ENCODE measurements around the gene AOPEP. TPM values are rescaled to one million over a fixed set of nuclear protein-coding genes. Genes with fewer than 3 reads are reported as not detected.

AOPEP gene
- total RNA-seq, 4 donors from 2014 or later, result 305 to 458 (median 419) TPM

- TF ChIP-seq POLR2A (IDR thresholded peaks at IDR 0.05; ENCODE audit: low read depth), result no peak
- TF ChIP-seq POLR2AphosphoS5 (IDR thresholded peaks at IDR 0.05), result no peak
- TF ChIP-seq CTCF (IDR thresholded peaks at IDR 0.05), result no peak
- TF ChIP-seq EP300 (IDR thresholded peaks at IDR 0.05), result no peak
- H3K4me1 ChIP-seq, result peaks cover 10 to 45% (median 27%) of the 10 kb centered on the region in 4 donors
- peak overlapping the region; percentile 40 to 59 (median 54) for H3K27ac ChIP-seq (replicated peaks in 1 of 4)
- no peaks in the 10 kb centered on the region for H3K27me3 ChIP-seq
- WGBS, result 77% methylated on average over 9 of the region's 9 CpGs
- H3K4me3 ChIP-seq, result peak overlapping the region in 1 of 4 donors; percentile 8
- H3K36me3 ChIP-seq, result peaks cover 0 to 8% (median 0%) of the 10 kb centered on the region in 4 donors
- intact Hi-C loops (cut with DNase I), result loop anchor here (5.0 kb wide), 1 partner anchor 68 kb away; no protein-coding TSS in a partner anchor
- no peaks in the 10 kb centered on the region for H3K9me3 ChIP-seq
- DNase-seq (ENCODE audit: extremely low spot score), result no peak
Measured at GRCh38 chr9:94799578-94800264, 73.2 kb downstream of the AOPEP start.

GRCh38 chr9:94800424-94801117 lies 74.1 kb downstream of the AOPEP start:
- peak overlapping the region; percentile 23 to 59 (median 54) for H3K27ac ChIP-seq (replicated peaks in 1 of 4)
- H3K9me3 ChIP-seq, result no peaks in the 10 kb centered on the region
- H3K27me3 ChIP-seq, result no peaks in the 10 kb centered on the region
- no peak overlapping the region for H3K4me3 ChIP-seq
- H3K4me1 ChIP-seq, result peaks cover 18 to 54% (median 35%) of the 10 kb centered on the region in 4 donors
- no peak for DNase-seq (ENCODE audit: extremely low spot score)
- 90% methylated on average over 8 of the region's 8 CpGs for WGBS
- TF ChIP-seq POLR2AphosphoS5 (IDR thresholded peaks at IDR 0.05) (peak; percentile 41 to 56), CTCF (IDR thresholded peaks at IDR 0.05) (no peak)
- intact Hi-C loops (cut with DNase I), result loop anchor here (5.0 kb wide), 1 partner anchor 67 kb away; no protein-coding TSS in a partner anchor
- peaks cover 0 to 8% (median 0%) of the 10 kb centered on the region in 4 donors for H3K36me3 ChIP-seq

GRCh38 chr9:94801234-94801633 lies 74.7 kb downstream of the AOPEP start:
- 70% methylated on average over 1 of the region's 1 CpG for WGBS
- Histone ChIP-seq H3K4me1 (peaks cover 24 to 60% (median 42%) of the 10 kb centered on the region in 4 donors), H3K27me3 (no peaks in the 10 kb centered on the region), H3K9me3 (no peaks in the 10 kb centered on the region), H3K4me3 (no peak overlapping the region), H3K36me3 (peaks cover 0 to 8% (median 0%) of the 10 kb centered on the region in 4 donors), H3K27ac (replicated peaks in 1 of 4) (peak overlapping the region; percentile 23 to 59 (median 54))
- TF ChIP-seq EP300 (IDR thresholded peaks at IDR 0.05) (no peak), POLR2AphosphoS5 (IDR thresholded peaks at IDR 0.05) (no peak), POLR2A (IDR thresholded peaks at IDR 0.05; ENCODE audit: low read depth) (no peak), CTCF (IDR thresholded peaks at IDR 0.05) (no peak)
- no peak for DNase-seq (ENCODE audit: extremely low spot score)
- intact Hi-C loops (cut with DNase I), result loop anchor here (5.0 kb wide), 1 partner anchor 66 kb away; no protein-coding TSS in a partner anchor

GRCh38 chr9:94801681-94802080 lies 75.2 kb downstream of the AOPEP start:
- H3K4me1 ChIP-seq, result peaks cover 29 to 65% (median 45%) of the 10 kb centered on the region in 4 donors
- intact Hi-C loops (cut with DNase I), result loop anchor here (5.0 kb wide), 1 partner anchor 66 kb away; no protein-coding TSS in a partner anchor
- H3K4me3 ChIP-seq, result no peak overlapping the region
- no peak for TF ChIP-seq POLR2AphosphoS5 (IDR thresholded peaks at IDR 0.05)
- no peak for TF ChIP-seq POLR2A (IDR thresholded peaks at IDR 0.05; ENCODE audit: low read depth)
- no peak for TF ChIP-seq EP300 (IDR thresholded peaks at IDR 0.05)
- TF ChIP-seq CTCF (IDR thresholded peaks at IDR 0.05), result no peak
- no peaks in the 10 kb centered on the region for H3K9me3 ChIP-seq
- H3K27ac ChIP-seq (replicated peaks in 1 of 4), result peak overlapping the region in 2 of 4 donors; percentile 23 to 59
- peaks cover 0 to 8% (median 0%) of the 10 kb centered on the region in 4 donors for H3K36me3 ChIP-seq
- DNase-seq (ENCODE audit: extremely low spot score), result no peak
- H3K27me3 ChIP-seq, result no peaks in the 10 kb centered on the region

Data from esophagus muscularis mucosa (tissue), 4 donors.